Thoracic aorta (tissue), 2 donors: Measurements from ENCODE around the gene NEK2. TPM values are rescaled to one million over a fixed set of nuclear protein-coding genes. Genes with fewer than 3 reads are reported as not detected.
A peak's percentile ranks its signal among the peaks of the same experiment; 100 is the strongest.

Source experiments
- ATAC-seq: fragments of 150-250 bp; one replicate; pipeline ENCODE4 v1.8.0; 2017; ENCODE audit warnings: low read depth; ENCODE audit not compliant: insufficient number of reproducible peaks, low FRiP score
- DNase-seq: peaks from one replicate; pipeline ENCODE4 v3.0.0-alpha.2; 2020; ENCODE audit warnings: low spot score
- H3K27ac ChIP-seq, 2 donors: fragments of 200-600 bp; sonication (generic); 1 replicate in 1 of 2; 2 replicates in 1 of 2; pipeline ENCODE4 v1.5.1; 2016; ENCODE audit warnings: mild to moderate bottlenecking in 2 of 2, moderate library complexity in 2 of 2
- H3K27me3 ChIP-seq: fragments of 200-600 bp; sonication (generic); replicated peaks from 2 replicates; pipeline ENCODE4 v1.6.0; 2016; ENCODE audit warnings: mild to moderate bottlenecking; ENCODE audit not compliant: insufficient read depth
- H3K36me3 ChIP-seq: fragments of 200-600 bp; sonication (generic); one replicate; pipeline ENCODE4 v1.5.1; 2016
- H3K4me1 ChIP-seq, 2 donors: fragments of 200-600 bp; sonication (generic); 1 replicate in 1 of 2; 2 replicates in 1 of 2; pipeline versions ENCODE4 v1.5.1 to v1.6.0; 2016; ENCODE audit warnings: low read depth in 2 of 2, mild to moderate bottlenecking in 1 of 2; ENCODE audit not compliant: control insufficient read depth in 1 of 2
- H3K4me3 ChIP-seq: fragments of 200-600 bp; sonication (generic); 2 replicates; pipeline ENCODE4 v1.5.1; 2016; ENCODE audit warnings: mild to moderate bottlenecking
- H3K9me3 ChIP-seq: fragments of 200-600 bp; sonication (generic); 2 replicates; pipeline ENCODE4 v1.5.1; 2016
- total RNA-seq, 2 donors: library from RNA; depleted of rRNA; stranded (reverse); fragments of >200 nt; gene quantifications; one replicate each; pipeline versions ENCODE4 v1.1.0 to v1.2.3, GENCODE V29; 2016
- TF ChIP-seq, protein P1 (sequence below): fragments of 200-600 bp; sonication (generic); IDR thresholded peaks from one replicate; pipeline ENCODE4 v1.5.1; 2019; ENCODE audit warnings: antibody characterized with exemption

The NEK2 gene
- total RNA-seq, 2 donors from 2014 or later, result 0.35 TPM; not detected in 1

DNA sequence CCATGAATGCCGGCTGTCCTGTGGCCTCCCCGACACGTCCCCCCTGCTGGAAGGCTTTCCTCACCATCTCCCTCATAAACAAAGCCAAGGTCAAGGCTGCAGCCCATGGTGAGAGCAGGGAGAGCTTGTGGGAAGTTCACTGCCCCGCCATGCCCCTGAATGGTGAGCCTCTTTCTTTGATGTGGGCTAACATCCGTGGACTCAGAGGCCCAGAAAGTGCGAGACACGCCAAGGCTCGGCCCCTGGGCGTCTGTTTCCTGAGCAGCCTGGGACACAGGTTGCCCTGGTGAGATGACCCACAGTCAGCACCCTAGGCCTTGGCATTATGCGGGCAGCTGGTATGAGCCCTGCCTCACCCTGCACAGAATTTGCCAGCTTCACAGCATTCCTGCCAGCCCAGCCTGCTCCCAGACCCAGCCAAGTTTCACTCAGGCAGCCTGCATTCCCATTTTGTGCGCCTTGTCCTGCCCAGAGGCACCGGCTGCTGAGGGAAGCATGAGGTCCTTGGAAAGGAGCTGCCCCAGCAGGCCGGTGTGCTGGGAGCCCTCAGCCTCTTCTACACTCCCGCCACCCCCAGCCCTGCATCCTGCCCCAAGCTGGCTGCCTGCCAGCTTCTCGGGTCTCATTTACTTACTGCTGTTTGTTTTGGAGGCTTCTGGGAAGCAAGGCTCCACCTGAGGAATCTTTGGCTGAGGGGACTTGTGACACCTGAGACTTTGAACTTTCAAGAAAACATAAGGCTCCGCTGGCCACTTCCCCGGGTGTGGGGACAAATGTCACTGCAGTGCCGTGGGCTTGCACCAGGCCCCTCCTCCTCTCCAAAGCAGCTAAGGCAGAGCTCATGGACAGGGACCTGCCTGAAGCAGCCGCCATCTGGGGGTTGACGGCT is 31.9 kb downstream of the NEK2 start:
- peak overlapping the region; percentile 34 for H3K4me3 ChIP-seq
- peaks cover 18 to 45% of the 10 kb centered on the region in 2 donors for H3K4me1 ChIP-seq
- TF ChIP-seq, protein P1, sequence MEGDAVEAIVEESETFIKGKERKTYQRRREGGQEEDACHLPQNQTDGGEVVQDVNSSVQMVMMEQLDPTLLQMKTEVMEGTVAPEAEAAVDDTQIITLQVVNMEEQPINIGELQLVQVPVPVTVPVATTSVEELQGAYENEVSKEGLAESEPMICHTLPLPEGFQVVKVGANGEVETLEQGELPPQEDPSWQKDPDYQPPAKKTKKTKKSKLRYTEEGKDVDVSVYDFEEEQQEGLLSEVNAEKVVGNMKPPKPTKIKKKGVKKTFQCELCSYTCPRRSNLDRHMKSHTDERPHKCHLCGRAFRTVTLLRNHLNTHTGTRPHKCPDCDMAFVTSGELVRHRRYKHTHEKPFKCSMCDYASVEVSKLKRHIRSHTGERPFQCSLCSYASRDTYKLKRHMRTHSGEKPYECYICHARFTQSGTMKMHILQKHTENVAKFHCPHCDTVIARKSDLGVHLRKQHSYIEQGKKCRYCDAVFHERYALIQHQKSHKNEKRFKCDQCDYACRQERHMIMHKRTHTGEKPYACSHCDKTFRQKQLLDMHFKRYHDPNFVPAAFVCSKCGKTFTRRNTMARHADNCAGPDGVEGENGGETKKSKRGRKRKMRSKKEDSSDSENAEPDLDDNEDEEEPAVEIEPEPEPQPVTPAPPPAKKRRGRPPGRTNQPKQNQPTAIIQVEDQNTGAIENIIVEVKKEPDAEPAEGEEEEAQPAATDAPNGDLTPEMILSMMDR, result no peak
- no peak for ATAC-seq
- no peaks in the 10 kb centered on the region for H3K27me3 ChIP-seq
- H3K9me3 ChIP-seq, result no peaks in the 10 kb centered on the region
- no peak for DNase-seq
- H3K27ac ChIP-seq, result peak overlapping the region; percentile 79 to 83
- no peaks in the 10 kb centered on the region for H3K36me3 ChIP-seq

DNA sequence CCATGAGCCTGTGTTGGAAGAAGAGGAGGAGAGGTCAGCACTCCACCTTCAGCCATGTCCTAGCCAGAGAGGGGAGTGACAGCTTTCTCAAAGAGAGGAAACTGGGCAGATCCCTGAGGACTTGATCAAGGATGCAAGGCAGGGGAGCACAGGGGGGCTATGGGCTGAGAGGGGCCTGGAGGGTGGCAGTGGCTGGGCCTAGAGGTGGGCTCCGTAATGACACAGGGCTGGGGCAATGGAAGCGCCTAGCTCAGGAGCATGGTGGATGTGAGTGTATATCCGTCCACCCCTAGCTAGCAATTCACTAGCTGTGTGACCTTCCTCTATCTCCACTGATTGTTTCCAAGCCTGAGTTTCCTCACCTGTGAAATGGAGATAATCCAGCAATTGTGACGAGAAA is 32.6 kb downstream of the NEK2 start:
- H3K9me3 ChIP-seq, result no peaks in the 10 kb centered on the region
- DNase-seq, result no peak
- no peak for ATAC-seq
- H3K27me3 ChIP-seq, result no peaks in the 10 kb centered on the region
- H3K4me3 ChIP-seq, result no peak overlapping the region
- peaks cover 18 to 45% of the 10 kb centered on the region in 2 donors for H3K4me1 ChIP-seq
- H3K27ac ChIP-seq, result peak overlapping the region; percentile 79 to 83
- TF ChIP-seq, protein P1, result no peak
- no peaks in the 10 kb centered on the region for H3K36me3 ChIP-seq

DNA sequence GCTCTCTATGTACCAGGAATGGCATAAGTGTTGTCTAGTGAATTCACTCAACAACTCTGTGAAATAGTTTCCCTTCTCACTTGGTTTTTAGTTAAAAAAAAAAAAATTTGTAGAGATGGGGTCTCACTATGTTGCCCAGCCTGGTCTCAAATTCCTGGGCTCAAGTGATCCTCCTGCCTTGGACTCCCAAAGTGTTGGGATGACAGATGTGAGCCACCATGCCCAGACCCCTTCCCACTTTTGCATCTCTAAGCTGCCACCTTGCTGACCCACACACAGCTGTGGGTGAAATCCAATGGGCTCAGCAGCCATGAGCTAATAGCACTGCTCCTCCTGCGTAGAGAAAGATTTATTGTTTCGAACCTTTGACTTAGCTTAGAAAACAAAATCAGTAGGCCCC is 33.5 kb downstream of the NEK2 start:
- Histone ChIP-seq H3K27me3 (no peaks in the 10 kb centered on the region), H3K4me1 (peaks cover 18 to 45% of the 10 kb centered on the region in 2 donors), H3K36me3 (no peaks in the 10 kb centered on the region), H3K27ac (peak overlapping the region in 1 of 2 donors; percentile 83), H3K4me3 (no peak overlapping the region), H3K9me3 (no peaks in the 10 kb centered on the region)
- TF ChIP-seq, protein P1, result no peak
- no peak for ATAC-seq
- no peak for DNase-seq

DNA sequence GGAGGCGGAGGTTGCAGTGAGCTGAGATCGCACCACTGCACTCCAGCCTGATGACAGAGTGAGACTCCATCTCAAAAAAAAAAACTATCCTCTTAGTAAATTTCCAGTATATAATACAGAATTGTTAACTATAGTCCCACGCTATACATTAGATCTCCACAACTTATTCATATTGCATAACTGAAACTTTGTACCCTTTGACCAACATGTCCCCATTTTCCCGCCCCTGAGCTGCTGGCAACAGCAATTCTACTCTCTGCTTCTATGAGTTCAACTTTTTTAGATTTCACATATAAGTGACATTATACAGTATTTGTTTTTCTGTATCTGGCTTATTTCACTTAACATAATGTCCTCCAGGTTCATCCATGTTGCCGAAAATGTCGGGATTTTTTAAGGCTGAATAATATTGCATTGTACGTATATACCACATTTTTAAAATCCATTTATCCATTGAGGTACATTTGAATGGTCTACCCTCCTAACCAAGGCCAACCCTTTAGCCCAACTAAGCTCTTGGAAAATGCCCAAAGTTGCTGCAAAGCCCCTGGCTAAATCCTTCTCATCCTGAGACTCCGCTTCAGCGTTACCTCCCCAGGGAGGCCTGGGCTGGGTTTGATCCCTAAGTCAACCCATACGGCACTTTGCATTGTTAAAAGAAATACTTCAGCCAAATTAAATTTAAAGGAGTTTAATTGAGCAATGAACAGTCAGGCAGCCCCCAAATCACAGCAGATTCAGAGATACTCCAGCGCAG is 34.2 kb downstream of the NEK2 start:
- Histone ChIP-seq H3K4me1 (peaks cover 18 to 45% of the 10 kb centered on the region in 2 donors), H3K27ac (no peak overlapping the region), H3K27me3 (no peaks in the 10 kb centered on the region), H3K36me3 (no peaks in the 10 kb centered on the region), H3K4me3 (no peak overlapping the region), H3K9me3 (no peaks in the 10 kb centered on the region)
- ATAC-seq, result no peak
- no peak for DNase-seq
- TF ChIP-seq, protein P1, result no peak

DNA sequence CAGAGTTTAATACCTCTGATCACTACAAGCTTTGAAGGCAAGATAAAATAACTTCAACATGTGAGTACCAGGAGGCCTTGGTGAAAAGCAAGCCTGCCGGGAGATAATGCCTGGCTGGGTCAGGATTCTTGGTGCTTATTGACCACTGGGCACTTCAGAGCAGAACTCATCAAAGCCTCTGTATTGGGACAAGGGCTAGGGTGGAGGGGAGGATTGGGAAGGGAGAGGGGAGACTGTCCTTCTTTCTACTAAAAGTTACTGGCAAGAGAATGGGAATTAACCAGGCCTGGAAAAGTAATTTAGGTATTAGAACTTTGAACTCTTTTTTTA is 35.2 kb downstream of the NEK2 start:
- H3K36me3 ChIP-seq, result no peaks in the 10 kb centered on the region
- peak overlapping the region in 1 of 2 donors; percentile 62 for H3K27ac ChIP-seq
- no peaks in the 10 kb centered on the region for H3K27me3 ChIP-seq
- ATAC-seq, result no peak
- no peak for DNase-seq
- H3K4me1 ChIP-seq, result peaks cover 17 to 37% of the 10 kb centered on the region in 2 donors
- no peaks in the 10 kb centered on the region for H3K9me3 ChIP-seq
- H3K4me3 ChIP-seq, result no peak overlapping the region
- TF ChIP-seq, protein P1, result no peak
